EH (cell line): ENCODE measurements around the gene NME1.
"Not testable (repeated sequence)": the region's sequence is repeated elsewhere in the genome, so short reads cannot be mapped to it uniquely, and the experiment has no call there.

ENCODE experiments used
- DNase-seq: peaks from one replicate; pipeline ENCODE4 v3.0.0-alpha.2; 2015; ENCODE audit warnings: low read depth

NME1 gene

DNA sequence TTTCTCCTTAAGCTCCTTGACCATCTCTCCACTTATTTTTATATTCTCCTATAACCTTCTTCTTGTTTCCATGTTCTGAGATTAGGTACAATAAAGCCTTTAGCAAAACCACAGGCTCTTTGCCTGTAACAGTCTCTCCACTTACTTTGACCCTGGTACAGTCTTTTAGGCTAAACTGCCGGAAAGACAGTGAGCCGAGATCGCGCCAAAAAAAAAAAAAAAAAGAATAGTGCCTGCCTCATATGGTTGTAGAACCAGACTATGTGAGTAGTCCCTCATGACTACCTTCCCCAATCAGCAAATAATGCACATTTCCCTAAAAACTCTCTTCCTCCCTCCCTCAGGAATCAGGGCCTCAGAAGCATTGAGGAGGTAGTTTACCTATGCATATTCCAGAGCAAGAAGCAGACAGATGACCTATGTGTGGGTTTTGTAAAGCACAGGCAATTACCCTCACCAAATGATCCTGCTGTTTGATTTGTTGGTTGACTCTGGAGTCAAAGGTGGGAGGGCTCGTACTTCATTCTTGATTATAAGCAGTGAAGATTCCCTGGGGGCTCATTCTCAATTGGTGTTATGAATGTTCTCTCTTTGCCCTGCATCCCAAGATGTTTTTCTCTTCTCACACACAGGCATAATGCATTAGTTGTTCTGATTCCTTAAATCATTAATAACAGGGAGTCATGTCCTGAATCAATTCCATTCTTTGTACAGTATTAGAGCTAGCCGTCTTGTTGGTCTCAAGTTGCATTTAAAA is 8.9 kb upstream of the NME1 start:
- no peak for DNase-seq

DNA sequence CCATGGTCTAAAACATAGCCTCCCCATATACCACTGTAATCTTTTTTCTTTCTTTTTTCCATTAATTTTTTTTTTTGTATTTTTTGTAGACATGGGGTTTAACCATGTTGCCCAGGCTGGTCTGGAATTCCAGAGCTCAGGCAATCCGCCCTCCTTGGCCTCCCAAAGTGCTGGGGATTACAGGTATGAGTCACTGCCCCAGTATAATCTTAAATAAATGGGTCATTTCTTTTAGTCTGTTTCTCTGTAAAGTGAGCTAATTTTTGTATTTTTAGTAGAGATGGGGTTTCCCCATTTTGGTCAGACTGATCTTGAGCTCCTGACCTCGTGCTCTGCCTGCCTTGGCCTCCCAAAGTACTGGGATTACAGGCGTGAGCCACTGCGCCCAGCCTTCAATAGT is 5.7 kb upstream of the NME1 start:
- peak; percentile 40 for DNase-seq

- DNase-seq = no peak
Observed at GRCh38 chr17:51149163-51149562, 4.2 kb upstream of the NME1 start.

DNA sequence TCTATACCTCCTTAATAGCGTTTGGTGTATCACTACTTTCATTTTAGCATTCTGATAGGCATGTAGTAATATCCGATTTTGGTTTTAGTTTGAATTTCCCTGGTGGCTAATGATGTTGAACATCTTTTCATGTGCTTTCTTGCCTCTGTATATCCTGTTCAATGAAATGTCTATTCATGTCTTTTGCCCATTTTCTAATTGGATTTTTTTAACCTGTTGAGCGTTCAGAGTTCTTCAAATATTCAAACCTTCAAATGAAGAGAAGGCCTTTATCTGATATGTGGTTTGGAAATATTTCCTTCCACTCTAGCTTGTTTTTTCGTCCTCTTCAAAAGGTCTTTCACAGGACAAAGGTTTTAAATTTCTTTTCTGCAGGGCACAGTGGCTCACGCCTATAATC is 2.4 kb upstream of the NME1 start:
- DNase-seq = no peak

DNA sequence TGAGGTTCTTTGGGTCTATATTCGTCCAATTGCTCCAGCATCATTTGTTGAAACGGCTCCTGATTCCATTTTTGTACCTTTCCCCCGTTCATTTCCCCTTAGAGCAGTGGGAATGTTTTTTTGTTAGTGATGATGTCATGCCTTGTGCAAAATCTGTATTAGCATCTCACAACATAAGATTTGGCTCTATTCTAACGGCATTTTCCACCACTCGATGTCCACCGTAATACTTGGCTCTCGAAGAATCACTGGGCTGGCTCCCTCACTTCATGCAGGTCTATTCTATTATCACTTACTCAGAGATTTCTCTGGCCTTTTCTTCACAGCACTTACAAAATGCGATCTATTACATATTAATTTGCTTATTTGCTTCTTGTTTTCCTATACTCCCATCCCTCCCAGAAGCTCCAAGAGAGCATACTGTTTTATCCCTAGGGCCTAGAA is 571 bp upstream of the NME1 start:
- peak; percentile 35 for DNase-seq

DNA sequence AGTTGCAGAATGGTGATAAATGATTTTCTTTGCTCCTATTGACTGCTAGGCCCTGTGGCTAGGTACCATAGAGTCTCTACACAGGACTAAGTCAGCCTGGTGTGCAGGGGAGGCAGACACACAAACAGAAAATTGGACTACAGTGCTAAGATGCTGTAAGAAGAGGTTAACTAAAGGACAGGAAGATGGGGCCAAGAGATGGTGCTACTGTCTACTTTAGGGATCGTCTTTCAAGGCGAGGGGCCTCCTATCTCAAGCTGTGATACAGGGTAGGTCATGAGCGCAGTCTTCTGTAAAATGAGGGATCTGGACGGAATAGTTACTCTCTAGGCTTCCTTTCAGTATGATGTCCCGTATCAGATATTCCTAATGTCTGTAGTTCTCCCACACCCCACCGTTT is 817 bp downstream of the NME1 start:
- peak; percentile 41 for DNase-seq

- DNase-seq = no peak
Observed at GRCh38 chr17:51155416-51155815, 2.1 kb downstream of the NME1 start.

- no peak for DNase-seq
Observed at GRCh38 chr17:51159604-51160003, 6.2 kb downstream of the NME1 start.

DNA sequence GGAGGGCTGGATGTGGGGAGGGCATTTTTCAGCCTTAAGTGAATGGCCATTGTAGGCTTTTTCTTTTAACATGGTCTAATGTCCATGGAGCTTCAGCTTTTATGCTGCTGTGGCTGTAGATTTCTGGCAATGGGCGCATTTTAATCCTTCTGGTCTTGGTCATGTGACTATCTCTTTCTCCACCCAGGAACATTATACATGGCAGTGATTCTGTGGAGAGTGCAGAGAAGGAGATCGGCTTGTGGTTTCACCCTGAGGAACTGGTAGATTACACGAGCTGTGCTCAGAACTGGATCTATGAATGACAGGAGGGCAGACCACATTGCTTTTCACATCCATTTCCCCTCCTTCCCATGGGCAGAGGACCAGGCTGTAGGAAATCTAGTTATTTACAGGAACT is 8.2 kb downstream of the NME1 start:
- no peak for DNase-seq

DNA sequence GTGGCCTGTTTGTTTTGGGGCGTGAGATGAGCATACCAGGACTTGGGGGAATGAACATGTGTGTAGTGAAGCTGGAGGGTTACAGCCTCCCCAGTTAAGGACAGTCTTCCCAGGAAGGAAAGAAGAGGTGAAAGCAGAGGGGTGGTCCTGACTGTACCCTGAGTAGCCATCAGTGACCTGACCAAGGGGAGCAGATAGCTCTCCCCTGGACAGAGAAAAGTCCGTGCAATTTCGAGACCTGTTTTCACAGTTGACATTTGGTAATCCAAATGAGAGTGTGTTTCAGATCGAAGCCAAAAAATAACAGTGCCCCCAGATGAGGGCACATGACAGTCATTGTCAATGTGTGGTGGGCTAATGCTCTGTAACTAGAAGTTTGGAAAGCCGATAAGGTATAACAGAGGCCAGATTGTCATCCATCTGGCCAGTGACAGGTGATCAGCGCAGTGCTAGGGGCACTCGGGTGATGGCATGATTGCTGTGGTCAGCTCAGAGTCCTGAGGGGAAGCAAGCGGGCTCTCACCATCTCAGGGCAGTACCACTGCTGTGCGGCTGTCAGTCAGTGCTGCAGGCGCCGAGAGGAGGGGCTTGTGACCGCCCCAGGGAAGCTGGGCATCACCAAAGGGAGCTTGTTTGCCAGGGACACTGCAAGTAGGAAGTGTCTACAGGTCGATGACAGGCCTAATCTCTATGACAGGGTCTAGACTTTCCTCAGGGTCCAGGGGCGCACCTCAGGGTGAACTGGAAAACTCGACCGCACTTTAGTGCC is 11.7 kb downstream of the NME1 start:
- DNase-seq = no peak

GRCh38 chr17:51165680-51166197 is 12.4 kb downstream of the NME1 start:
- DNase-seq = no peak

- peak; percentile 88 for DNase-seq
Observed at GRCh38 chr17:51166198-51166986, 13.0 kb downstream of the NME1 start, which contains the start of gene NME2. Gene NME2, plus strand, starts transcription at chr17:51166411. Its CDS starts 420 bp downstream, at chr17:51166831.

GRCh38 chr17:51166987-51167931 is 13.9 kb downstream of the NME1 start:
- DNase-seq = peak; percentile 56

DNA sequence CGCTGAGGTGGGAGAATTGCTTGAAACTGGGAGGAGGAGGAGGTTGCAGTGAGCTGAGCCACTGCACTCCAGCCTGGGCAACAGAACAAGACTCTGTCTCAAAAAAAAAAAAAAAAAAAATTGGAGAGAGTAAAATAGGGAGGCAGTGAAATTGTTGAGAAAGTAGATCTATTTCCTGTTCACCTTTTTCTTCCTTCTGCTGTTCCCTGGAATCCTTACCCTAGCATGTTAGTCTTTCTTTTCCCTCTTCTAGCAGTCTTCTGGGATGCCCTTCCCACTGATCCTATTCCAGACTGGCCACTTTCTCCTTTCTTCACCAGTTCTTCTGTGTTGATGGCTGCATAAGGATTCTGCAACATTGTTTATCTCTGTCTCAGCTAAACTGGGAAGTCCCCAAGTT is 16.0 kb downstream of the NME1 start:
- no peak for DNase-seq

GRCh38 chr17:51170736-51171135 is 17.4 kb downstream of the NME1 start:
- no peak for DNase-seq

GRCh38 chr17:51172030-51172429 is 18.7 kb downstream of the NME1 start:
- DNase-seq = not testable (repeated sequence)

DNA sequence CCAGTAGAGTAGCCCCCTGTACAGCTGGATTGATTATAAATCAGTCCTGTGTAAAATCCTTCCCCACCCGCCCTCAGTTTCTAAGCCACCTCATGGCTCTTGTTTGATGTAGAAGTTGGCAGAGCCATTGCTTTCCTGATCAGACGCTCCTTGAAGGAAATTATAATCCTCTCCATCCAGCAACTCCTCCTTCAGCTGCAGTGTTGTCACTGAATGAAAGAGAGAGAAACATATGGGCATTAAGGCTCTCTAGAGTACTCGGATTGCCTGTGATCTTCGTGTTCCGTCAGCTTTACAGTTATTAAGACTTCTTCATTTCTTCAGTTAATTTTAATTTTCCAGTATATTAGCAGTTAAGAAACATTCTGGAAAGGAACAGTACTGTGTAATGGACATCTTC is 27.1 kb downstream of the NME1 start:
- no peak for DNase-seq

GRCh38 chr17:51184124-51184523 is 30.8 kb downstream of the NME1 start:
- DNase-seq = no peak

- DNase-seq = no peak
Observed at GRCh38 chr17:51185763-51186332, 32.5 kb downstream of the NME1 start.

GRCh38 chr17:51188271-51188833 is 35.0 kb downstream of the NME1 start:
- no peak for DNase-seq
